PC-9 (cell line): ENCODE results near the gene KCTD20.
A peak's percentile ranks its signal among the peaks of the same experiment; 100 is the strongest.

Experiments
- EZH2 ChIP-seq: fragments of 200-600 bp; sonication (generic); IDR thresholded peaks from 2 replicates; pipeline ENCODE4 v1.8.0; 2017; ENCODE audit warnings: antibody characterized with exemption, low read depth
- TF ChIP-seq, protein P1 (sequence below): fragments of 200-600 bp; sonication (generic); conservative IDR thresholded peaks from 2 replicates; pipeline ENCODE4 v1.6.1; 2017; ENCODE audit warnings: mixed run types, antibody characterized with exemption, mild to moderate bottlenecking, moderate library complexity

GRCh38 chr6:36443471-36444428, 950 bp downstream of the KCTD20 start:
- TF ChIP-seq EZH2, result no peak
- TF ChIP-seq, protein P1, sequence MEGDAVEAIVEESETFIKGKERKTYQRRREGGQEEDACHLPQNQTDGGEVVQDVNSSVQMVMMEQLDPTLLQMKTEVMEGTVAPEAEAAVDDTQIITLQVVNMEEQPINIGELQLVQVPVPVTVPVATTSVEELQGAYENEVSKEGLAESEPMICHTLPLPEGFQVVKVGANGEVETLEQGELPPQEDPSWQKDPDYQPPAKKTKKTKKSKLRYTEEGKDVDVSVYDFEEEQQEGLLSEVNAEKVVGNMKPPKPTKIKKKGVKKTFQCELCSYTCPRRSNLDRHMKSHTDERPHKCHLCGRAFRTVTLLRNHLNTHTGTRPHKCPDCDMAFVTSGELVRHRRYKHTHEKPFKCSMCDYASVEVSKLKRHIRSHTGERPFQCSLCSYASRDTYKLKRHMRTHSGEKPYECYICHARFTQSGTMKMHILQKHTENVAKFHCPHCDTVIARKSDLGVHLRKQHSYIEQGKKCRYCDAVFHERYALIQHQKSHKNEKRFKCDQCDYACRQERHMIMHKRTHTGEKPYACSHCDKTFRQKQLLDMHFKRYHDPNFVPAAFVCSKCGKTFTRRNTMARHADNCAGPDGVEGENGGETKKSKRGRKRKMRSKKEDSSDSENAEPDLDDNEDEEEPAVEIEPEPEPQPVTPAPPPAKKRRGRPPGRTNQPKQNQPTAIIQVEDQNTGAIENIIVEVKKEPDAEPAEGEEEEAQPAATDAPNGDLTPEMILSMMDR, result peak; percentile 48; the same call in 1 of the 2 replicates
